ENCODE data around the gene NGLY1.

Gene NGLY1

GRCh38 chr3:25782938-25783660 lies at the start of gene NGLY1:
Gene NGLY1, minus strand, starts transcription at chr3:25783443. Its CDS starts 53 bp downstream, at chr3:25783390.
- DNase-seq (ENCODE audit: low read depth in 2 of 2, low spot score in 1 of 2), result peak; percentile 52 to 70

- no peak for DNase-seq (ENCODE audit: low read depth in 2 of 2, low spot score in 1 of 2)
These were observed 48.3 kb upstream of the NGLY1 start for GRCh38 chr3:25831578-25831977.

GRCh38 chr3:25830373-25831280 lies 47.4 kb upstream of the NGLY1 start:
- DNase-seq (ENCODE audit: low read depth in 2 of 2, low spot score in 1 of 2), result no peak

- DNase-seq (ENCODE audit: low read depth in 2 of 2, low spot score in 1 of 2), result no peak
These were observed 43.3 kb upstream of the NGLY1 start for GRCh38 chr3:25826510-25826909.

- no peak for DNase-seq (ENCODE audit: low read depth in 2 of 2, low spot score in 1 of 2)
These were observed 40.1 kb upstream of the NGLY1 start for GRCh38 chr3:25823314-25823713.

- DNase-seq (ENCODE audit: low read depth in 2 of 2, low spot score in 1 of 2), result no peak
These were observed 38.7 kb upstream of the NGLY1 start for GRCh38 chr3:25821746-25822573.

GRCh38 chr3:25820816-25821486 lies 37.7 kb upstream of the NGLY1 start:
- DNase-seq (ENCODE audit: low read depth in 2 of 2, low spot score in 1 of 2), result no peak

GRCh38 chr3:25820366-25820765 lies 37.1 kb upstream of the NGLY1 start:
- no peak for DNase-seq (ENCODE audit: low read depth in 2 of 2, low spot score in 1 of 2)

- no peak for DNase-seq (ENCODE audit: low read depth in 2 of 2, low spot score in 1 of 2)
These were observed 35.1 kb upstream of the NGLY1 start for GRCh38 chr3:25818335-25818734.

- no peak for DNase-seq (ENCODE audit: low read depth in 2 of 2, low spot score in 1 of 2)
These were observed 34.4 kb upstream of the NGLY1 start for GRCh38 chr3:25817638-25818037.

GRCh38 chr3:25817107-25817506 lies 33.9 kb upstream of the NGLY1 start:
- DNase-seq (ENCODE audit: low read depth in 2 of 2, low spot score in 1 of 2), result no peak

- DNase-seq (ENCODE audit: low read depth in 2 of 2, low spot score in 1 of 2), result no peak
These were observed 29.4 kb upstream of the NGLY1 start for GRCh38 chr3:25812644-25813043.

- no peak for DNase-seq (ENCODE audit: low read depth in 2 of 2, low spot score in 1 of 2)
These were observed 21.4 kb upstream of the NGLY1 start for GRCh38 chr3:25804676-25805075.

- no peak for DNase-seq (ENCODE audit: low read depth in 2 of 2, low spot score in 1 of 2)
These were observed 20.6 kb upstream of the NGLY1 start for GRCh38 chr3:25803833-25804232.

- no peak for DNase-seq (ENCODE audit: low read depth in 2 of 2, low spot score in 1 of 2)
These were observed 18.5 kb upstream of the NGLY1 start for GRCh38 chr3:25801786-25802185.

- DNase-seq (ENCODE audit: low read depth in 2 of 2, low spot score in 1 of 2), result peak; percentile 72 to 82
These were observed 6.6 kb upstream of the NGLY1 start, which contains the start of gene OXSM for GRCh38 chr3:25789596-25790556. Gene OXSM, plus strand, starts transcription at chr3:25790090. Its CDS starts 931 bp downstream, at chr3:25791021.

GRCh38 chr3:25789209-25789595 lies 6.0 kb upstream of the NGLY1 start:
- DNase-seq (ENCODE audit: low read depth in 2 of 2, low spot score in 1 of 2), result no peak

GRCh38 chr3:25787689-25788088 lies 4.4 kb upstream of the NGLY1 start:
- DNase-seq (ENCODE audit: low read depth in 2 of 2, low spot score in 1 of 2), result no peak

GRCh38 chr3:25785826-25786225 lies 2.6 kb upstream of the NGLY1 start:
- no peak for DNase-seq (ENCODE audit: low read depth in 2 of 2, low spot score in 1 of 2)

GRCh38 chr3:25784971-25785370 lies 1.7 kb upstream of the NGLY1 start:
- no peak for DNase-seq (ENCODE audit: low read depth in 2 of 2, low spot score in 1 of 2)
